HG03378 (cell line): ENCODE results near the gene METAP1D.

Source experiments
- ATAC-seq: cut with Tn5 transposase; IDR thresholded peaks from one replicate; pipeline ENCODE4 v1.9.1; 2021; ENCODE audit warnings: mild to moderate bottlenecking, moderate library complexity; ENCODE audit not compliant: unreplicated experiment

METAP1D gene

DNA sequence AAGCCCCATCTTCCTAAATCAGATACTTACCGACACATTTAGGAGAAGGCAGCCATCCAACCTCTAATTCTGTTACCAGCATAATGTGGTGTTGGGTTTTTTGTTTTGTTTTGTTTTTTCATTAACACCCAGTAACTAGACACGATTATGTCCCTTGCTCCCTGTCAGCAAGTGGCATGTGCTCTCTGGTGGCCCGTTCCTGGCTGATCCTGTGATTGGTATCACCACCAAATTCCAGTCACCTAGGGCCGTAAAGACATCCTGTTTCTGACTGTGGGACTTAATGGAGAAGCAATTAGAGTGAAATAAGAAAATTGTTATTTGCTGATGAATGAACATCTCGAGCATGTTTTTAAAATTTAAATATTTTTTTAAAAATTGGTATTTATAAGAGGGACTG, 79.7 kb downstream of the METAP1D start:
- ATAC-seq = no peak

DNA sequence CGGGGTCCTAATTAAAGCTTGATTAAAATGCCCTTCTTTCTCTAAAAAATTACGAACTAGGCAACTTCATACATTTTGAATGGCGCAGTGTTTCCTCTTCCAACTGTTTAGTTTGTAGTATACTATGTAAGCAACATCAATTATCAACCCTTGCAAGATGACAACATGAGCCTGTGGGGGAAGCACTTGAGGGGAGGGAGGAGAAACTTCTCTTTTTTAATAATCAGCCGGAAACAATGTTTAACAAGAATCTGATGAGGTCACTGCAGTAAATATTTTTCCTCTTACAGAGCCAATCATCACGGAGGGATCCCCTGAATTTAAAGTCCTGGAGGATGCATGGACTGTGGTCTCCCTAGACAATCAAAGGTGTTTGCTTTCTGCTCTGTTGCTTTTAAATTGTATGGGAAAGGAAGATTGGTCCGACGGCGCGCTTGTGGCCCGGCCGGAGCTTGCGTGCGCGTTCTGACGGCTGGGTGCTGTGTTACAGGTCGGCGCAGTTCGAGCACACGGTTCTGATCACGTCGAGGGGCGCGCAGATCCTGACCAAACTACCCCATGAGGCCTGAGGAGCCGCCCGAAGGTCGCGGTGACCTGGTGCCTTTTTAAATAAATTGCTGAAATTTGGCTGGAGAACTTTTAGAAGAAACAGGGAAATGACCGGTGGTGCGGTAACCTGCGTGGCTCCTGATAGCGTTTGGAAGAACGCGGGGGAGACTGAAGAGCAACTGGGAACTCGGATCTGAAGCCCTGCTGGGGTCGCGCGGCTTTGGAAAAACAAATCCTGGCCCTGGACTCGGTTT, 80.3 kb downstream of the METAP1D start:
- no peak for ATAC-seq

DNA sequence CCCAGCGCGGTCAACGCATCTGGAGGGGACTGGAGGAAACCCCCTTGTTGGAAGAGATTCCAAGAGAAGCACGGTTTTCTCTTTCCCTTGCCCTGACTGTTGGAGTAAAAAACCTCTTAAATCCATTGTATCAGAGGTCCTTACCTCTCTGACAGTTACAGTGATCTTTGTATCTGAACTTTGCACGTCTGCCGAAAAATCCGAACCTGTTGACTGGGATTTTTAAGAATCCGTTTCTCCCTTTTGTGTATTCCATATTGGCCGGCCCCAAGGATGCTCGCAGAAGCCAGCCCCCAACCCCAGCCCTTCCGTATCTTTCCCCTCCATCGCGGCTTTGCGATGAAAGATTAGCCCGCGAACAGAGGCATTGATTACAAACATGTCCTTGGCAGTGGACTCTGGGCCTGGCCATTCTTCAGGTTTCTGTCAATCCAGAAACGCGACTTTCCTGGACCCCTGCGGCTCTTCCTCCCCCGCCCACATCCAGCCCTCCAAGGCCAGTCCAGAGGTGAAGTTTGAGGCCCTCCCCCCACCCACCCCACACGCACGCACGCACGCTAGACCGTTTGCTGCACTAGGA, 81.0 kb downstream of the METAP1D start:
- no peak for ATAC-seq

DNA sequence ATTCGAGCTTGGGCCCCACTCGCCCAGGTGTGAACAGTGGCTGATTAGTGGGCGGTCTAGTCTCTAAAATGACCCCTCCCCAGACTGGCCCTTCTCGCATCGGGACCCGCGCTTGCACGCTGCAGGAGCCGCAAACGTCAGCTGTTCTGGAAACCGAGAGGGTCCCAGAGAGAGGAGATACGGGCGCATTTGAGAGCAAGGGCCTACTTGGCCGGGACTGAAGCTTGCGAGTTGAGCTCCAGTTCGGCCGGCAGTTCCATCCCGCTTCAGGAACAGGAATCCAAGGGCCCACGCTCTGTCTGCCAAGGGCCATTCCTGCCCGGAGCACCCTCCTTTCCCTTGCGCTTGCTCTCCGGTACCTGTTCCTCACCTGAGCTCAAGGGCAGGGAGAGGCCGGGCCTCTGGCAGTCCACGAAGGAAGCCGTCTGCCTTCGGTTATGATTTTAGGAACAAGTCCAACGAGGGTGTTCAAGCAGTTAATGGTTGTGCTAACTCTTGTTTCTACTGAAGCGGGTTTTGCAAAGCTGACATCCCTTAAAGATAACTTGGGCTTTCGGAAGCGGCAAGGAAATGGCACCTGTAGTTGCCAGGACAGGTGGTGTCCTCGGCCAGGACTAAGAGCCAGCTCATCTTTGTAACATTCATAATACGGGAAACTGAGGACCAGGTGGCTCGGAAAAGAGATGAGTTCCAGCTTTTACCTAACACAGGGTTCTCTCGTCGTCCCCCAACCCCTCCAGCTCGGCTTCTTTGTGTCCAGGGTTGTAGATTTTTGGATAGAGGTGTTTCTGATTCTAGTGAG, 81.7 kb downstream of the METAP1D start:
- ATAC-seq = no peak

DNA sequence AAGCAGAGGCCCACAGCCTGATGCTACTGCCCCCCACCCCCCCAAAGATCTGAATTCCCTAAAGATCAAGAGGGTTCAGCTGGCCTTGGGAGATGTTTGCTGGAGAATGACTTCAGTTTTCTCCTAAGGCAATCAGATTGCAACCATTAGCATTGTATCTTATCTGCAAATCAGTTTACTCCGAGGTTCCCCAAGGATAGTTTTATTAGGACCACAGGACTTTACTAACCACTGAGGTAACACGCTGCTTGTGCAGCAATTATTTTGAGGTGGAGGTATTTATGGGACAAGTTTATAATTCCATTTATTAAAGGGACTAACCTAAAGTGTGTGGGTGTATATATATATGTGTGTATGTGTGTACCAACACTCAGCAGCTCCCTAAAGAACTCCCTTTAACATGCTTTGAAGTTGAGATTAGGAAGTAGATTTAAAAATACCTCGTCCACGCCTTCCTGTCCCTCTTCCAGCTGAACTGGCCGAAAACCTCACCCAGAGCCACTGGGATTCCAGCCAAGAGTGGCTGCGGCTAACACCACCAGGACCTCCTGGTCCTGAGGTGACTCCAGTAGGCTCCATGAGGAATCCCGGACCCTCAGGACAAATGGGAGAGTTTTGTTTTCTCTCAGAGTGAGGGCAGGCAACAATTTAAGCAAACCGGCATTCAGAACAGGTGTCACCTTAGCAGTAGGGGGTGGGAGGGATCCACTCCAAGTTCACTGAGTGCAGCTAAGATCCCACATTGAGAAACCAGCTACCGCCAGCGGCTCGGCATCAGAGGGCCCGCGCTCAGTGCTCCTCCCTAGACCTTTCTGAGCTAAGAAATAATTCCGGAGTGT, 82.6 kb downstream of the METAP1D start:
- no peak for ATAC-seq

DNA sequence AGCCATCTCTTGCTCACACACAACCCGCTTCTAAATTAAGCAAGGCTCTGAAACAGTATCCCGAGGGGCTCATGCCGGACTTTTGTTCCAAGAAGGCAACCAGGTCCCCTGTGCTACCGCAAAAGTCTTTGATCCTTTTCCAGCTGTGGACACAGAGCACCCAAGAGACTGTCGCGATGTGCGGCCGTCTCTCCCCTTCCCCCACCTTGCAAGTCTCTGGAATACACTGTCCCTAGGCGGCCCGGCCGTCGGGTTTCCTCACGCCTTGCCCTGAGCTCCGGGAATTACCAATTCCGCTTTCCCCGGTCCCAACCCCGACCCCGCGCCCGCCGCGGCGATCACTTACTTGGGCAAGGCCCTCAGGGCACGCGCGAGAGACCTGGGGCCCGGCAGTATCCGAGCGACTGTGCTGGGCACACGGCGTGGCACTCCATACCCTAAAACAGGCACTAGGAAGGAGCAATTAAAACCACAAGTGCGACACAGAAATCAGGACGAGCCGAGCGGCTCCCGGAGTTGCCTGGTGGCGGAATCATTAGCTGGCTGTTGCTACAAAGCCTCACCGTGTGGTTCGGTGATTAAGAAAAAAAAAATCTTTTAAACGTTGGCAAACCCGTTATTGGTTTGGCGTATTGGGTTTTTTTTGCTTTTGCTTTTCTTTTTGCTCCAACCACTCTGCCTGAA, 83.3 kb downstream of the METAP1D start:
- ATAC-seq = no peak

DNA sequence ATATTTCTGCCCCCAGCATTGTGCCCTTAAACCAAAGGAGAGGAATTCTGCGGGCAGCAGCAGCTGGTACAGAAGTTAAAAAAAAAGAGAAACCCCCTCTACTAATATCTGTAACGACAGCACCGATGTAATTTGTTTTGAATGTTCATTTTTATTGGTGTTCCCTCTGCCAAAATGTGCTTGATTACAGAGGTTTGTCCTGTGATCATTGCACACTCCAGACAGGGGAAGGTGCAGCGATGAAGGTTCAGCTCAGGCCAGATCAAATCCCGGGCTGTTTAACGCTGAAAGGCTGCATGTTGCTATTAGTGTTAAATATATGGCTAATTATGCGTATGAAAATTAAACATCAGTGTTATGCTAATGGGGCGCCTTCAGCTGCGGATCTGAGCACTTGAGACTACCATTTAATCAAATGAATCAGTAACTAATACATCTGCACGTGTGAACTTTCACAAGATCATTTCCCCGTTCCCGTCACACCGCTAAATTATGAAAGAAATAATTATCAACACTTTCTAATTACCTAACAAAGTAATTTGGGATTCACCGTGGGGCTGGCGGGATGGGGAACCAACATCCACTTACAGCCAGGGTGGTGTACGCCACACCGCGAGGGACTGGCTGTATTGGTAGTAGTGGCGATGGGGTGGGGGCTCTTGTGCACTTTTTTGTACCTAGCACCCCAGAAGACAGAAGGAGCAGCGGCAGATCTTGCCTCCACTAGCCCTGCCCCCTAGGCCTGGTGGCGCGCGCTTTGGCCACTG, 84.1 kb downstream of the METAP1D start:
- ATAC-seq = no peak

DNA sequence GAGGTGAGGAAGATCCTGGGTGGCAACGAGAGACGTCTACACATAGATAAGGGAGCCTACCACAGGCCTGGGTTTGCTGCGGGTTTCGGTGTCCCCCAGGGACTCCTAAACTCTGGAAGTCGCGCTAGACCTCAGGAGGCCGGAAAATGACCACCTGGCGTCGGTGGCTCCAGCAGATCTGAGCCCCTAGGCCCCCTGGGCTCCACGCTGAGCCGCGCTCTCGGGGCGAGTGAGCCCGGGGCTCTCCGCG, 84.6 kb downstream of the METAP1D start:
- ATAC-seq = no peak

DNA sequence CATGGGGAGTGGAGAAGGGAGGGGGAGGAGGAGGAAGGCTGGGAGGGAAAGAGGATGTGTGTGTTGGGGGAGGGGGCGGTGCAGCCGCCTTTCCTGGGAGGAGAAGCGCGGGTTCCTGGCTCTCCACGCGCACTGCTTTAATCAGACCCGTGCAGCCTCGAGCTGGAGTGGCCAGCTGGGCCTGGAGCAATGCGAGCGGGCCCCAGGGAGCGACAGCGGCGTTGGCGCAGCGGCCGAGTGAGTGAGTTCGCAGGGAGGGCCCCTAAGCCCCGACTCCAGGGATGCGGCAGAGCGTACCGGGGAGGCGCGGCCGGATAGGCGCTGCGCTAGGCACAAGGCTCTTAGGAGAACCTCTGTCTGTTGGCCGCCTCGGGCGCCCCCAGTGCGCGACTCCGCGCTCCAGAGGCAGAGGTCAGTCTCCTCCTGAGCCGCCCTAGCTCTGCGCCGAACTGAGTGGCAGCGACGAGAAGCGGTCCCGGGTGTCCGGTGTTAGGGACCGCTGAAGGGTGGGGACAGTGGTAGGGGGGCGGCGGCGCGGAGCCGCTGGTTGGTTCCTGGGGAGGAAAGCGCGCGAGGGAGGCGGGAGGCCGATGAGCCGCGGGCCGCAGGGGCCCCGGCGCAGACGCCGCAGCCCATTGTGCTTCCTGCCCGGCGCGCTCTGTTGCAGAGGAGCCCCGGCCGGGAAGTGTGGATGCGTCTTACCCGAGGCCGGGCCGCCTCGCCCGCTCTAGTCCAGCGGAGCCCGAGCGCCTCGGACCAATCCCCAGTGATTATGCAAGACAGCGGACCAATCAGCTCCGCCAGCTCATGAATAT, 85.1 kb downstream of the METAP1D start:
- peak; percentile 85 for ATAC-seq

DNA sequence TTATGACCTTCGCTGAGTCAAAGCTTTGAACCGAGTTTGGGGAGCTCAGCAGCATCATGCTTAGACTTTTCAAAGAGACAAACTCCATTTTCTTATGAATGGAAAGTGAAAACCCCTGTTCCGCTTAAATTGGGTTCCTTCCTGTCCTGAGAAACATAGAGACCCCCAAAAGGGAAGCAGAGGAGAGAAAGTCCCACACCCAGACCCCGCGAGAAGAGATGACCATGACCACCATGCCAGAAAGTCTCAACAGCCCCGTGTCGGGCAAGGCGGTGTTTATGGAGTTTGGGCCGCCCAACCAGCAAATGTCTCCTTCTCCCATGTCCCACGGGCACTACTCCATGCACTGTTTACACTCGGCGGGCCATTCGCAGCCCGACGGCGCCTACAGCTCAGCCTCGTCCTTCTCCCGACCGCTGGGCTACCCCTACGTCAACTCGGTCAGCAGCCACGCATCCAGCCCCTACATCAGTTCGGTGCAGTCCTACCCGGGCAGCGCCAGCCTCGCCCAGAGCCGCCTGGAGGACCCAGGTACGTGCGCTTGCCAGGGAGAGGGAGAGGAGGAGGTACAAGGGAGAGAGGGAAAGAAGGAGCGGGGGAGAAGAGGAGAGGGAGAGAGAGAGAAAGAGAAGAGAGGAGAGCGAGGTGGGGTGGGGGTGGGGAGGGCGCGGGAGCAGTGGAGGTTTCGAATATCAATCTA, 85.9 kb downstream of the METAP1D start, which contains the start of gene DLX1:
Gene DLX1 (plus strand): TSS at position 48 of the 700 bp plus-strand sequence. CDS start 171 bp downstream, at position 219.
- ATAC-seq = no peak

DNA sequence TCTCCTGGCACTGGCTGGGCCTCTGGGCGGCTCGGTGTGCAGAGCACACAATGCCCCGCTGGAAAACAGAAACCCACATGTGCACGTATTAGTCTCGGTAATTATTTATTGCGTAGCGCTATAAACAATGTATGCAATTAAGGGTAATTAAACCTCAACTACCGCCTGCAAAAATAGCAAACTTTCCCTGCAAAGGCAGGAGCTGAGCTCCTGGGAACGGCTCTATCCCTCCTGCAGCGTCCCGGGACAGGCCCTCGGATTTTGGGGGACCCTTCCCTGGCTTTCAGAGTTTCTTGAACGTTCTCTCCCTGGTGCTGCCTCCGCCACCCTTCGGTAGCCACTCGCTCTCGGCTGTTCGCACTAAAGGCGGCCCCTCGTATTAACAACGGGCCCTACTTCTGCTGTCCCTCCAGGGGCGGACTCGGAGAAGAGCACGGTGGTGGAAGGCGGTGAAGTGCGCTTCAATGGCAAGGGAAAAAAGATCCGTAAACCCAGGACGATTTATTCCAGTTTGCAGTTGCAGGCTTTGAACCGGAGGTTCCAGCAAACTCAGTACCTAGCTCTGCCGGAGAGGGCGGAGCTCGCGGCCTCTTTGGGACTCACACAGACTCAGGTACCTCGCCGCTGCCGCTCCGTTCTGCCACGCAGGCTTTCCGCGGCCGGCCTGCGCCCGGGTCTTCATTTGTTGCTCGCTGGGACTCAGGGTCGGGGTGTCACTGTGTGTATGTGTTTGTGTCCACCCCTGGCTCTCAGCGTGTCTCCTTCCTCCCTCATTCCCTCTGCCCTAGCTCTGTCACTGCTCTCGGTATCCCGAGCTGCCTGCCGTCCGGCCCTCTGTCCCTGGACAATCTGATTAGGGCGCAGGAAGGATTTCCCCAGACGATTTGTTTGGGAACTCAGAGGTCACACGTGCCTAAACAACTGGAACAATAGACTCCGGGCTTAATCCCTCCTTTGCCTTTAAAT, 86.8 kb downstream of the METAP1D start:
- no peak for ATAC-seq

DNA sequence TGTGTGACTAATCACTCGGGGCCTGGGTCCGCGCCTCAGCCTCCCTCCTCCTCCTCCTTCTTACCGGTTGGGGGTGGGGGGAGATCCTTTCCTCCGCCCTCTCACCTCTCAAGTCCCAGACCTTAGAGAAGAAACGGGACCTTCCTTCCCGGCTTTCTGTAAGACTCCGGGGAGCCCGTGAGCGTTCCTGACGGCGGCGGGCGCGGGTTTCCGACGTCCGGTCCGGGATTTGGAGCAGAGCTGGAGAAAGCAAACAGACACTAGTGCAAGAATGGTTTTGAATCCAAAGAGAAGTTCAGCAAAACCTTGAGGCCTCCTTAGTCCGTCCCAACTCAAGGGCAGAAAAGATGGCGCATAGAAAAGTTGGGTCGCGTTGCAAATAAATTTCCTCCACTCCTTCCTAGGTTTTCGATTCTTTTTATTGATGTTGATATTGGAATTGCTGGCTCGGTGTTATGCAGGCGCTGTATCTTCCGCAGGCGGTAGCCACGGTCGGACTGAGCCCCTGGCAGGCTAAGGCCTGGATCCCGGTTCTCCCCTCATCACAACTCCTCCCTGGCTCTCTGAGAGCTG, 87.5 kb downstream of the METAP1D start:
- ATAC-seq = no peak

DNA sequence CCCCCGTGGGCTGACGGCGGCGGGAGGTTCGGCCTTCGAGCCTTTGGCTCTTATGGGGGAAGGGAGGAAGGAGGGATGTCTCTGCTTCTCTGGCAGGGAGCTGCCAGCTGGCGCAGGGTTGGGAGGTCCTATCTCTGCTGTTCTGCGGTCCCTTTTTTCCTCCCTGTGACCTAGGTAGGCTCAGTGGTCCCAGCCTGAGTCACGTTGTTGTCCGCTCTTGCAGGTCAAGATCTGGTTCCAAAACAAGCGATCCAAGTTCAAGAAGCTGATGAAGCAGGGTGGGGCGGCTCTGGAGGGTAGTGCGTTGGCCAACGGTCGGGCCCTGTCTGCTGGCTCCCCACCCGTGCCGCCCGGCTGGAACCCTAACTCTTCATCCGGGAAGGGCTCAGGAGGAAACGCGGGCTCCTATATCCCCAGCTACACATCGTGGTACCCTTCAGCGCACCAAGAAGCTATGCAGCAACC, 88.1 kb downstream of the METAP1D start:
- ATAC-seq = no peak

DNA sequence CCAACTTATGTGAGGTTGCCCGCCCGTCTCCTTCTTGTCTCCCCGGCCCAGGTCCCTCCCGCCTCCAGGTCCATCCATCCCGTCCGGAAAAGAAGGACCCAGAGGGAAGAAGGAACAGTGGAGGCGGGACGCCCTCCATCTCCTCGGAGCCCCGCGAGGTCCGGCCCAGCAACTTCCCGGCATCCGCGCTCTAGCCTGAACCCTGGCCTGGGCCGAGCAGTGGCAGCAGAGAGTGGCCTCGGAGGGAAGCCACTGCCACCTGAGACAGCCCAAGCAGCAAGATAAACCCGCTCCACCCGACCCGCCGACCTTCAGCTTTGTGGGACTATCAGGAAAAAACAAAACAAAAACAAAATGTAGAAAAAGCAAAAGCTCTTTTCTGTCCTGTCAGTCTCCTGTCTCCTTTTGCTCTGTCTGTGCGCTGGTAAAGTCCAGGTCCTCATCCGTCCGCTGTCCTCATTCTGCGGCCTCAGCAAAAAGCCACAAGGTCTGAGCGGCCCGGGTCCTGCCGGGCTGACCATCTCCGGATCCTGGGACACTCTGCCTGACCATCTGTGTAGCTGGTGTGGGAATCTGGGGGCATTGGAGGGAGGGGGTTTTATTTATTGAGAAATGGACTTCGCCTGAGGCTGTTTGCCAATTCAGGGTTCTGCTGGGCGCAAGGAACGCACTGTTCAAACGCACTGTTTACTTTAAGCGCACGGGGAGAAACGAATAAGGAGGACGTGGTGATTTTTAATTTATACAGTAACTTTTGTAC, 88.7 kb downstream of the METAP1D start:
- no peak for ATAC-seq

DNA sequence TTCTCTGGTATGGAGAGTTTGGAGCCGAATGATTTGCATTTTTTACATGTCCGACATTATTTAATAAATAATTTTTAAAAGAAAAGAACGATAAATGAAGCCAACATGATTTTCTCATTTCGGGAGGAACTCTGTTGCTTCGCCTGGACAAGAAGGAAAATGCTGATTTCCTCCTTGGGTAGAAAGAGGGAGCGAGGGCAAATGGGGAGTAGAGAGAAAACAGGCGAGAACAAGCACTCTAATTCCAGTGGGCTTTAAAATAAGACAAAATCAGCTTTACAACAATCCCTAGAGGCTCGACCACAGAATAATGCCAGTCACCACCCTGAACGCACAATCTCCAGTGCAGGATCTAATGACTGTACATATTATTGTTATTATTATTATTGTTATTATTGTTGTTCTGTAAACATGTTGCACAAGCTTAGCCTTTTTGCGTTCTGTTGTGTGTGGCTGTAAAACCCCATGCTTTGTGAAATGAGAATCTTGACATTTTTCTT, 89.3 kb downstream of the METAP1D start:
- ATAC-seq = no peak

DNA sequence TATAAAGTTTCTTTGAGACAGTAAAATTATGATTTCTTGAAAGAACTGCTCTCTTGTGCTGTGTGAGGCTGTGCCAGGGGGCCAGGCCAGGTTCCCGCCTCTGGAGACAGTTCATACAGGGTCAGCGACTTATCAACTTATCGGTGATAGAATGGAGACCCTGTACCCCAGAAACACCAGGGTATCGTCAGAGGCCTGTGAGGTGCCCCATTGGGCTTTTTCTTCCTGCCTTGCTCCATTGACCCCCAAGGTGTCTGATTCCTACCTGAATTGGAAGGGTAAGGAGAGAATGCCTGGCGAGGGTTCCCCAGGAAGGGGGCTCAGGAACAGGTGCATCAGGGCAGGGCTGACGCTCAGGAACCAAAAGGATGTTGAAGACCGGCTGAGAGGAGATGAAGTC, 89.9 kb downstream of the METAP1D start:
- no peak for ATAC-seq
